GM21526 (cell line): ENCODE data around the gene ANKRD34A.
"Not testable (repeated sequence)": the region's sequence is repeated elsewhere in the genome, so short reads cannot be mapped to it uniquely, and the experiment has no call there.

Experiments used
- ATAC-seq: cut with Tn5 transposase; IDR thresholded peaks from one replicate; pipeline ENCODE4 v1.9.1; 2021; ENCODE audit warnings: moderate library complexity; ENCODE audit not compliant: unreplicated experiment, low FRiP score

The ANKRD34A gene

DNA sequence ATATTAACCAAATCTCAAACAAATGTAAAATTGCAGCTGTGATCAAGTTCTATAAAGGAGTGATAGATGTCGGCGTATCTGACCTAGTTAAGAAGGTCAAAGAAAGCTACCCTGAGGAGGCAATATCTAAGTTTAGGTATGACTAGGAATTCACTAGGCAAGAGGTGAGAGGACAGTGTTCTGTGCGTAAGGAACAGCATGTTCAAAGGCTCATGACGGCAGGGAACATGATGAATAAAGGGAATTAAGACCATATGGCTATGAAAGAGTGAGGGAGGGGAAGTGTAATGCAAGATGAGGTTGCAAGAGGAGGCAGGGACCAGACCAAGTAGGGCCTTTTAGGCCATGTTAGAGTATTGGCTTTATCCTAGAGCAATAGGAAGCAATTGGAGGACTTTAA is 15.2 kb downstream of the ANKRD34A start:
- ATAC-seq = no peak

- no peak for ATAC-seq
Observed at GRCh38 chr1:145947551-145947950, 16.8 kb downstream of the ANKRD34A start.

DNA sequence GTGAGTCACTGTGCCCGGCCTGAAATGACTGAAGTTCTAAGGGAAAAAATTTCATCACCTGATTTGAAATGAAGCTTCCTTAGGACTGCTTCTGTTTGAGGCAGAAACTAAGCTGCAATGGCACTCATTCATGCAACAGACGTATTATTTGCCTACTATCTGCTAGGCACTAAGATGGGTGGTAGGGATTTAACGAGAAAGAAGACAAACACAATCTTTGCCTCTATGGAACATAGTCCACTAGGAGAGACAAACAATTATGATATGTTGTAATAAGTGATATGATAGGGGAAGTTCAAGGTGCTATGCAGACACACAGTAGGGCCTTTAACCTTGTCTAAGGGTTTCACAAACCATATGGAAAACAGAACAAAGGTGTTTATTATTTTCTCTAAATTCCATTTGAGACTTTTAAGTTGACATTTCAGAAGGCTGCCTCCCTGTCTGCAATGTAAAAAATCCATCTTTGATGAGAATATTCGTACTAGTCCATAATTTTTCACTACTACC is 17.8 kb downstream of the ANKRD34A start:
- ATAC-seq = no peak

DNA sequence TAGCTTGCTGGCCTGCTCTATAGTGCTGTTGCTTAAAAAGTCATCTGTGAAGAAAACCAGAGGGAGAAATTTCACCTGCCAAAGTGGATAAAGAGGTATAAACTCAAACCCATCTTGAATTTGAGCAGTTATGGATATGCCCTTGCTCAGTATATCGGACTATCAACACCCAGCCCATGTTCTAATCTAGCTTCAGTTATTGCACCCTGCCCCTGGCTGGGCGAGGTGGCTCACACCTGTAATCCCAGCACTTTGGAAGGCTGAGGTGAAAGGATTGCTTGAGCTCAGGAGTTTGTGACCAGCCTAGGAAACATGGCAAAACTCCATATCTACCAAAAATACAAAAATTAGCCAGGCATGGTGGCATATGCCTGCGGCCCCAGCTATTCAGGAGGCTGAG is 19.8 kb downstream of the ANKRD34A start:
- no peak for ATAC-seq

DNA sequence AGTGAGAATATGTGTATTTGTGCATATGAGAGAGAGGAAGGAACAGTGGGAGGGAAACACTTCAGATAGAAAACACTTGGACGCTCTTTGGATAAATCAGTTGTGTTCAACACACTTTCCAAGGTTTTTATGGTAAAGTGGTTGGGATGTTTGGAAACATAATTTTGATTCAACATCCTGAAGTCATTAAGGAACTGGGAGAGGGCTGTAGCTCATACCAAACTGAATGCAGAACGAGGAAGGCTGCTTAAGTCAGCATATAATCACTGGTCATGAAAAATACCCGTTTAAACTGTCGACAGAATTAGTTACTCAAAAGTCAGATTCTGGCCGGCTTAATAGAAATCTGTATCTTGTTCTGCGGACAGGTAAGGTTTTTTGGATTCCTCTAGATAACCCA is 21.5 kb downstream of the ANKRD34A start:
- ATAC-seq = no peak

DNA sequence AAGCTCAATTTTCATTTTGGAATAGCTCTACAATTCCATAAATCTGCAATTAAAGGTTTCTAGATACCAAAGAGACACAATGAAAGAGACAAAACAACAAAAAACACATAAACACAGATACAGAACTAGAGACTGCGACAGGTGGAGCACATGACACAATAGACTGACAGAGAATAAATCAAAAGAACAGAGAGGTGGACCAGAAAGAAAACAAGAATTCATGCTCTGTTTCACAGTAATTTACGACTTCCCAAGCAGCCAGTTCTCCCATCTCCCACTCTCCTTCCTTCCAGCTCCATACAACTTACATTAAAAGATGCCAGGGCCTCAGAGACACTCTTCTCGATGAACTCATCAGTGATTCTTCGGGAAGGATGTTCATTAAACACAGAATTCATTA is 22.0 kb downstream of the ANKRD34A start:
- ATAC-seq = no peak

GRCh38 chr1:145937436-145937835 is 26.9 kb downstream of the ANKRD34A start:
- no peak for ATAC-seq

DNA sequence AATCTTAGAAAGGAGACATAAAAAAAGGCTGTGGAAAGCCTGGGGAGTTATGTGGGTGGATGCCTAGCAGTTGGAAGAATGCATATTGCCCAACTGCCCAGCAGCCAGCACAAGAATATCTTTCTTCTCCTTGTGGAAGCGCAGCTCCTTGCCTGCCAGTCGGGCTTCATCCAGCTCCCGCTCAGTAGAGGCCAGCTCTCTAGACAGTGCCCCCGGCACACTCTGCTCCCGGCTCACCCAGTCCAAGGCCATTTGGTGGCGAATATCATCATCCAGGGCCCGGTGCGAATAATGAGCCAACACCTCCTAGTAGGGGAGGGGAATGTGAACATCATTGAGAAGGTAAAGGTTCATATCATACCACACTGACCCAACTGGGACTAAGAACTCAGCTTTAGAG is 28.1 kb downstream of the ANKRD34A start:
- no peak for ATAC-seq

DNA sequence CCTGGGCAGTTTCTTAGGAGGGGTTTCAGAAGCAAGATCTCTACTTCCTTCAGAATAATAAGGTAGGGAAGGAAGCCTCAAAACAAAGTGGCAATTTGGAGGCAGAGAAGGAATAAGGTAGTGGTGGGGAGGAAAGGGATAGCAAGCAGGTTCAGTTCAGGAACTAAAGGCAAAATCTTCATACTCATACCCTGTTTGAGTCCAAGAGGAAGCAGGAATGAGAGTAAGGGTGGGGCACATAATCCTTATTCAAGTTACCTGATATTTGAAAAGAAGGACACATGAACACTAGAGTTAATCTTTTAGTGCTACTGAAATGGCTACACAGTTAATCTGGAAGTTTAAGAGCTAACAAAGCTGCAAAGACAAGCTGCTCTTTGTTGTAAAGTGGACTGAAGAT is 28.7 kb downstream of the ANKRD34A start:
- ATAC-seq = no peak

DNA sequence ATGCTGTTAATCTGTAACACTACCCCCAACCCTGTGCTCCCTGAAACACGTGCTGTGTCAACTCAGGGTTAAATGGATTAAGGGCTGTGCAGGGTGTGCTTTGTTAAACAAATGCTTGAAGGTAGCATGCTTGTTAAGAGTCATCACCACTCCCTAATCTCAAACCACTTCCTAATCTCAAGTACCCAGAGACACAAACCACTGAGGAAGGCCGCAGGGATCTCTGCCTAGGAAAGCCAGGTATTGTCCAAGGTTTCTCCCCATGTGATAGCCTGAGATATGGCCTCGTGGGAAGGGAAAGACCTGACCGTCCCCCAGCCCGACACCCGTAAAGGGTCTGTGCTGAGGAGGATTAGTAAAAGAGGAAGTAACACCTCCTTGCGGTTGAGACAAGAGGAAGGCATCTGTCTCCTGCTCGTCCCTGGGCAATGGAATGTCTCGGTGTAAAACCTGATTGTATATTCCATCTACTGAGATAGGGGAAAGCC is 31.8 kb downstream of the ANKRD34A start:
- not testable (repeated sequence) for ATAC-seq

DNA sequence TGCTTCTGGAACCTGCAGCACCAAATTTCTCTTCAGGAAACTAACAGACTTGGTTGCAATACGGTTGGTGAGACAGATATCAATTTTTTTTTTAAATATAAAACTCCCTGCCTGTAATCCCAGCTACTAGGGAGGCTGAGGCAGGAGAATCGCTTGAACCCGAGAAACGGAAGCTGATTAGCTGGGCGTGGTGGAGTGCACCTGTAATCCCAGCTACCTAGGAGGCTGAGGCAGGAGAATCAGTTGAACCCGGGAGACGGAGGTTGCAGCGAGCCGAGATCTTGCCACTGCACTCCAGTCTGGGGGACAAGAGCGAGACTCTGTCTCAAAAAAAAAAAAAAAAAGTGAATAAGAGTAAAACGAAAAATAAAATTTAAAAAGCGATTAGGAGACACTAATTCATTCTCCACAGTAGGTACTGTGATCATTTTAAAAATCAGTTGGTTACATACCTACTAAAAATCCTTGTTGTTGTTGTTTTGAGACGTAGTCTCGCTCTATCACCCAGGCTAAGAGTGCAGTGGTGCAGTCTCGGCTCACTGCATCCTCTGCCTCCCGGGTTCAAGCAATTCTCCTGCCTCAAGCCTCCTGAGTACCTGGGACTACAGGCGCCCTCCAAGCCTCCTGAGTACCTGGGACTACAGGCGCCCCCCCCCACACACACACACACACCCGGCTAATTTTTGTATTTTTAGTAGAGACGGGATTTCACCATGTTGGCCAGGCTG is 36.3 kb downstream of the ANKRD34A start:
- ATAC-seq = no peak

DNA sequence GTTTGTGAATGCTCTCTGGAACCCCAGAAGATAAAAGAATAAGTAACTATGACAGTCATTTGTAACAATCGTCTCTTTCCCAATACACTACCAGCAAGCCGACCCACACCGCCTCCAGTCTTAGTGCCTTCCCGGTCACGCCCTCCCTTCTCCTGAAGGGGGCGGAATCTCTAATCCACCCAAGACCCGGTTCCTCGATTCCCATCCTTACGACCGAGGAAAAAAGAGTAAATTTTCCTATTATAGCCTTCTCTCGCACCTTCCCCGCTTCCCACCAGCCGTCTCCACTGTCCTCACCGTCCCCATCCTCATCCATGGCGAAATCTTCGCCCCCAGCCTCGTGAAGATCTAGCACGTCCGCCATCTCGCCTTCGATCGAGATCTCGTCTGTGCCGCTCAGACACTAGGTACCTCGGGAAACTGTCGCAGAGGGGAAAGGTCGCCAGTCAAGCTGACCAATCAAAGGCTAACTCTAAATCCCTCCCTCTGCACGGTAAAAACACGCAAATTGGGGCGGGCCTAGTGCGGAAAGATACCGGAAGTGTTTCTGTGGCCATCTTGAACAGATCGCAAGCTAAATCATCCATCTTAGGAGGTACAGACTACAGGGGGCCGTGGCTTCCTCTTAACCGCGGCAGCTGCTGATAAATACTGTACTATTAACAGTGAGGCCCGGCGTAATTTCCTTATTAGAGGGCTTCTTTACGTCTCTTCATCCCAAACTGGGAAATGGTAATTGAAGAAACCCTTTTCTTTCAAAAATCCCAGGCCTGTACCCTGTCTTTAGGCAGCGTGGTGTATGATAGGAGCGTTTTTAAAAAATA is 37.1 kb downstream of the ANKRD34A start, which contains the start of gene RBM8A:
RBM8A (minus strand) TSS at position 422 of the 824 bp plus-strand sequence; CDS start at position 364, 58 bp downstream.
- ATAC-seq = peak; percentile 90

DNA sequence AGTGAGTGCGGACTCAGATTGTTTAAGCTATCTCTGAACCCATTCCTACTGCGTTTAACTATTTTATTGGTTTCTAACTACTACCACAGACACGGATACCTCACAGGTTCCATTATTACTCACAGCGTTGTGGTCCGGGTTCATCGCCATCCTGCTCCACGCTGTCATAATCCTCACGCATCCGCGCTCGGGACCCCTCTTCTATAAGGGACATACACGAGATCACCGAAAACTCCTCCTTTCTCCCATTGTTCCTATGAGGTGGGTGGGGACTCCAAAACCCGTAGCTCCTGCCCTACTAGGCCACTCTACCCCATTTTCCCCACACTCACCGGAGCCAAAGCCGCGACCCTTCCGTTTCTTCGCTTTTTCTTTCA is 37.7 kb downstream of the ANKRD34A start:
- peak; percentile 8 for ATAC-seq

- no peak for ATAC-seq
Observed at GRCh38 chr1:145922266-145922665, 42.1 kb downstream of the ANKRD34A start.

DNA sequence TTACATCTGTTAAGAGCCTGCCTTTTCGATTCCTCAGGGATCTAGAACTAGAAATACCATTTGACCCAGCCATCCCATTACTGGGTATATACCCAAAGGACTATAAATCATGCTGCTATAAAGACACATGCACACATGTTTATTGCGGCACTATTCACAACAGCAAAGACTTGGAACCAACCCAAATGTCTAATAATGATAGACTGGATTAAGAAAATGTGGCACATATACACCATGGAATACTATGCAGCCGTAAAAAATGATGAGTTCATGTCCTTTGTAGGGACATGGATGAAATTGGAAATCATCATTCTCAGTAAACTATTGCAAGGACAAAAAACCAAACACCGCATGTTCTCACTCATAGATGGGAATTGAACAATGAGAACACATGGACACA is 44.1 kb downstream of the ANKRD34A start:
- ATAC-seq = not testable (repeated sequence)

DNA sequence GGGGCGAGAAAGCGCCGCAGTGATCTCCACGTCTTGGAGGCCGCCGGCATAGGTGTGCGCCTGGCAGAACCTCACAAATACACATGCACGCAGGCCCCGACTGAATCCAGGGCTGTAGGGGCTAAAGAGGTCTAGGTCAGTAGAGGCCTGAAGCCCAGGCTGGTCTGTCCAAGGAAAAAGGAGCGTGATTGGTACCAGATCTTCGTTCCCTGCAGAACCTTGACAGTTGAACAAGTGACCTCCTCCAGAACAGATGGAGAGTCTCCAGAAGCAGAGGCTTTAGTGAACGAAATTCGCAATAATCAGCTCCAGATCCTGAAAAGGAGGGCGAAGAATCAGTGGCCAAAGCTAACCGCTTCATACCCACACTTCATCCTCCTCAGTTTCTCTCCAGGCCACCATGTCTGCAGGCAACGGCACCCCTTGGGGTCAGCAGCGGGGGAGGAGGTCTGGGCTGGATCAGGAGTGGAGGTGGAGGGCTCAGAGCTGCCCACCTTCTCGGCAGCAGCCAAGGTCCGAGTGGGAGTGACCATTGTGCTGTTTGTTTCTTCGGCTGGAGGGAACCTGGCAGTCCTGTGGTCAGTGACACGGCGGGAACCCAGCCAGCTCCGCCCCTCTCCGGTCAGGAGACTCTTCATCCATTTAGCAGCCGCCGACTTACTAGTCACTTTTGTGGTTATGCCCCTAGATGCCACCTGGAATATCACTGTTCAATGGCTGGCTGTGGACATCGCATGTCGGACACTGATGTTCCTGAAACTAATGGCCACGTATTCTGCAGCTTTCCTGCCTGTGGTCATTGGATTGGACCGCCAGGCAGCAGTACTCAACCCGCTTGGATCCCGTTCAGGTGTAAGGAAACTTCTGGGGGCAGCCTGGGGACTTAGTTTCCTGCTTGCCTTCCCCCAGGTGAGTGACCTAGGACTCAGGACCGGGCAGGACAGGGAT is 45.1 kb downstream of the ANKRD34A start:
- no peak for ATAC-seq

- peak; percentile 81 for ATAC-seq
Observed at GRCh38 chr1:145918144-145918991, 46.0 kb downstream of the ANKRD34A start, which contains the start of gene PEX11B. PEX11B (minus strand) TSS chr1:145918717; CDS start chr1:145918688, 29 bp downstream.

GRCh38 chr1:145917595-145917994 is 46.8 kb downstream of the ANKRD34A start:
- ATAC-seq = no peak

- ATAC-seq = no peak
Observed at GRCh38 chr1:145916745-145917144, 47.6 kb downstream of the ANKRD34A start.
